T-helper 1 cell treated with Interleukin-12 subunit alpha and Interleukin-12 subunit beta and Interleukin-4 antibody, amounts not matched to agents 30 μg/mL and 1 μg/mL, for 36 hours (primary cell): ENCODE measurements around the gene IL25.

ENCODE experiments used
- H3K27ac Mint-ChIP-seq: one replicate; pipeline ENCODE4 v1.8.0; 2021; ENCODE audit warnings: mild to moderate bottlenecking, mixed read lengths
- H3K27me3 Mint-ChIP-seq: one replicate; pipeline ENCODE4 v1.8.0; 2021; ENCODE audit warnings: low read depth, mixed read lengths
- H3K36me3 Mint-ChIP-seq: one replicate; pipeline ENCODE4 v1.8.0; 2021; ENCODE audit warnings: low read depth, mixed read lengths
- H3K4me1 Mint-ChIP-seq: one replicate; pipeline ENCODE4 v1.8.0; 2021; ENCODE audit warnings: low read depth, mixed read lengths
- H3K4me3 Mint-ChIP-seq: one replicate; pipeline ENCODE4 v1.8.0; 2021; ENCODE audit warnings: mild to moderate bottlenecking, moderate library complexity, mixed read lengths
- H3K9me3 Mint-ChIP-seq: one replicate; pipeline ENCODE4 v1.8.0; 2021; ENCODE audit warnings: mixed read lengths

IL25 gene

DNA sequence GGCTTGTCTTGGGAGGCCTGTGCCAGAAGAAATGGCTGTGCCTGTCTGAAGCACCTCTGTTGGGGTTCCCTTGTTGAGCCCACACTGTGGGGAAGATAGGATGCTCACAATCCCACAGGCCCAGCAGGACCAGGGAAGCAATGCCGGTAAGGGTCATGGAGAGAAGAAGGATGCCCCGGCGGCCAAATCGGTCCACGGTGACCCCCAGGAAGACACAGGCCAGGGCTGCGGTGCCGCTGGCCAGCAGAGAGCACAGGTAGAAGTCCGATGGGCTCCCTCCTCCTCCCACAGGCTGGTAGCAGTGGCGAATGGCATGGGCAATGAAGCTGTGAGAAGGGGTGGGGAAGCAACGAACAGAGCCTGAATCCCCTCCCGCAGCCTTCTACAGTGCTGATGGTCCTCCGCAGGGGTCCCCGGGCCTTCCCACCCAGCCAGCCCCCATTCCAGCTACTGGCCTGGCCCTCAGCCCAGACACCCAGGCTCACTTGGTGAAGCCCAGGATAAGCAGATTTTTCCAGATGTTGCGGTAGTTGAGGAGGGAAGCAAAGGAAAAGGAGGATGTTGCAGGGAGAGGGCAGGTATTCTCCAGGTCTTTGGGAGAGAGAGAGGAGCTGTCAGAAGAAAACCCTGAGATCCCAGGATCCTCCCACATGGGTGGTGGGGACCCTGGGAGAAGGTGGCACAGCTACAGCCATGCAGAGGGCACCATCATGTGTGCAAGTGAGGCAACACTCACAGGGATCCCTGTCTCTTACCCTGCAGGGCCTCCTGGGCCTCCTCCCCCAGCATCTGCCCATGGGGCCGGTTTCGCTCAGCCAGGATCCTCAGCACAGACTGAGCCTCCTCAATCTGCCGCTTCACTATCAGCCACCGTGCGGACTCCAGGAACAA lies 25.0 kb upstream of the IL25 start:
- H3K4me3 Mint-ChIP-seq, result no peak overlapping the region
- H3K9me3 Mint-ChIP-seq, result no peaks in the 10 kb centered on the region
- peaks cover 25% of the 10 kb centered on the region for H3K27me3 Mint-ChIP-seq
- H3K27ac Mint-ChIP-seq, result no peak overlapping the region
- H3K4me1 Mint-ChIP-seq, result peaks cover 2% of the 10 kb centered on the region
- H3K36me3 Mint-ChIP-seq, result peaks cover 2% of the 10 kb centered on the region

DNA sequence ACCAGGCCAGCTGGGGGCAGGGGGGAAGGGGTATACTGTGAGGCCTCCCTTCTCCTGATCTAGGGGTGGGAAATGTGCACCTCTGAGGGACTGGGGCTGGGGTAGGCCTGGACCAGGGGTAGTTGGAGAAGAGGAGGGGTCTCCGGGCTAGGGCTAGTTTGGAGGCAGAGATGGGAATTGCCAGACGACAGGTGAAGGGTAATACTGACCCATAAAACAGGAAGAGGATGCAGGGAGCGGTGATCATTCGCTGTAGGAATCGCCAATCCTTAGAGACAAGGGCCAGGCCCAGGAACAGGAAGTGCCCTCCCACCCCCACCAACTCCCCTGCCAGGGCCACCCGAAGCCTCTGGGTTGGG lies 24.3 kb upstream of the IL25 start:
- no peak overlapping the region for H3K4me3 Mint-ChIP-seq
- H3K36me3 Mint-ChIP-seq, result peaks cover 2% of the 10 kb centered on the region
- H3K27ac Mint-ChIP-seq, result no peak overlapping the region
- peaks cover 5% of the 10 kb centered on the region for H3K4me1 Mint-ChIP-seq
- H3K27me3 Mint-ChIP-seq, result peaks cover 25% of the 10 kb centered on the region
- H3K9me3 Mint-ChIP-seq, result no peaks in the 10 kb centered on the region

DNA sequence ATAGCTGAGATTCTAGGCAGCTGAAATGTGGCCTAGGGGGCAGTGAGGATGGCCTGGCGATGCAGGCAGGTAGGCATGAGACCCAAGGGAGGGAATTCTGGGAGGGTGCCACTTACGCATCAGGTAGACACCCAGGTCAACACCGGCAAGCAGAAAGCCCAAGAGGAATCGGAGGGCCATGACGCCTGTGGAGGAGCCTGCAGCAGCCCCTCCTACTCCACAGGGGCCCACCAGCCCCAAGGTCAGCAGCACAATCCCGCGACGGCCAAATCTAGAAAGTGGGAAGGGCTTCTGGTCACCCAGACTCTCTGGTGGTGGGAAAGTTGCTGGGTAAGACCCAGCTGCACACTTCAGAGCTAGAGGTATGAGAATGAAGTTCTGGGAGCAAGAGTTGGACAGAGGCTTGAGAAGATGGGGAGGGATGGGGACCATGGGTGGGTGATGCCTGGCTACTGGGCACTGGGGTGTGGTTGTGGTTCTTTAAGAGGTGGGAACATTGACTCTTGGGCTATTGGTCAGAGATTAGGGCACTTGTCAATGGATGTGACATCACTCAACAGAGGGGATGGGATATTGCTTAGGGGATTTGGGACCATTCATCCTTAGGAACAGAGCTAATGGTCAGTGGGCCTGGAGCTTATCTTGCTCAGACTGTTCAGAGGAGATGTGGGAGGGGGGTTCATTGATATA lies 23.3 kb upstream of the IL25 start:
- no peak overlapping the region for H3K4me3 Mint-ChIP-seq
- peaks cover 33% of the 10 kb centered on the region for H3K27me3 Mint-ChIP-seq
- peaks cover 2% of the 10 kb centered on the region for H3K36me3 Mint-ChIP-seq
- H3K27ac Mint-ChIP-seq, result no peak overlapping the region
- H3K4me1 Mint-ChIP-seq, result peaks cover 7% of the 10 kb centered on the region
- no peaks in the 10 kb centered on the region for H3K9me3 Mint-ChIP-seq

DNA sequence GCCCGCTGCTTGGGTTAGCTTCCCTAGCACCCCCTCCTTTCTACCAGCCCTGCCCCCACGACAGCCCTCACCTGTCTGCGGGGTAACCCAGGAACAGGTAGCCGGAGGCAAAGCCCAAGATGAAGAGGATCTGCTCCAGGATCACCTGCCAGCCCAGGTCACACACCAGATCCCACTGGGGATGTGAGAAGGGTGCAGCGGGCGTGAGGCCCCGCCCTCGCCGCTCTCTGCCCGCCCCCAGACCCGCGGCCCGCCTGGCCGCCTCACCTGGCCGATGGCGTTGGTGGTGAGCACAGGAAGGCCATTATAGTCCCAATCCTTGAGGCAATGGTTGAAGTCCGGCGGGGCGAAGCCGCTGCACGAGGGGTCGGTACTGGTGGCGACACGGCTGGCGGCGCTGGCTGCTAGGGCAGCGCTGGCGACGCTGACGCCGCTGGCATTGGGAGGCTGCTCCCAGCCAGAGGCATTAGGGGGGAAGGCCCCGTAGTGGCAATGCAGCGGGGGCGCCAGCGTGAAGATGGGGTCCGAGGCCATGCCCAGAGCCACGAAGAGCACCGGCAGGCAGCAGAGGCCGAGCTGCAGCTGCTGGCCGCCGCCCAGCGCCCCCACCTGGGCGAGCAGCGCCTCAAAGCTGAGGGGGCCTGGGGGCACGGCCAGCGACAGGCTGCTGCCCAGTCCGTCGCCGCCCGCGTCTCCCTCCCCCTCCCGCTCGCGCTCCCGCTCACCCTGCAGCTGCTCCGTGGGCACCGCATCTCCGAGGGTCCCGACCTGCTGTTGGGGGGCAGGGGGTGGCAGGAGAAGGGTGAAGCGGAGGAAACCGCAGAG lies 20.7 kb upstream of the IL25 start:
- Mint-ChIP-seq H3K4me1 (peaks cover 7% of the 10 kb centered on the region), H3K27me3 (peaks cover 45% of the 10 kb centered on the region), H3K36me3 (peaks cover 2% of the 10 kb centered on the region), H3K9me3 (no peaks in the 10 kb centered on the region), H3K27ac (no peak overlapping the region), H3K4me3 (peak overlapping the region; percentile 66)

DNA sequence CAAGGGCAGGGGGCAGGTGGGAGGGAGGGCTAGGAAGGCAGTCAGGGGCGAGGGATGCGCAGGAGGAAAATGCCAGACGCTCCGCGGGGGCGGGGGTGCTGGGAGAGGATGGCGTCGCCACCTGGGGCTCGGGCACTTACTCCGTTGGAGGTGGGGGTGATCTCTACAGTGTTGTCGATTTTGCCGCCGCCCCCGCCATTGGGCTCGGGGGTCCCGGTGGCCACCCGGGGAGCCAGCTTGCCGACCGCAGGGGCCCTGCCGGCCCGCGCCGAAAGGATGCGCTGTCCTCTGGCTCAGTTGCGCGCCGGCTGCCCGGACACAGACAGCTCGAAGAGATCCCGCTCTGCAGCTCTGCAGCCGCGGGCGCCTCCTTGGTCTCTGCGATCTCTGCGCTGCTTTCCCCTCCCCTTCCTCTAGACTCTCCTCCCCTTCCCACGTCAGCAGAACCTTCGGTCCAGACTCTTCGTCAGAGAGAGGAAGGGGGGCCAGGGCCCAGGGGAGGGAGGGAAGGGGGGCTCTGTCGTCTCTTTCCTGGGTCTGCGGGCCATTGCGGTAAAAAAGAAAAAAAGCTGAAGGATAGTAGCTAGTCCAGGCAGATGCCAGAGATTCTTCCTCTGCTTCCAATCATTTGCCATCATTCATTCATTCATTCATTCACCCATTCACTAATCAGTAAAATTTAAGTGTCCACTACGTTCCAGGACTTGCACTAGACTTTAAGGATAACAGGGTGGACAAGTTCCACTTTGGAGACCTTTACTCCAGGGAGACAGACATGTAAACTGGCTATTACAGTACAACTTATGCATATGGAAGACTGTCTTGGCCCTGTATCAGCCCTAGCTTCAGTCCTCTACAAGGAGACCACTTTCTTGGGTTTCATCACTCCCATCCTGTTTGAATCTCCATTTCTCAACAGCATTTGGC lies 19.8 kb upstream of the IL25 start, which contains the start of gene SLC22A17:
TSS of gene SLC22A17 (minus strand) at position 382 of the 927 bp plus-strand sequence.
- peaks cover 7% of the 10 kb centered on the region for H3K4me1 Mint-ChIP-seq
- peak within 1 kb of the TSS; percentile 72 for H3K4me3 Mint-ChIP-seq
- peaks cover 45% of the 10 kb centered on the region for H3K27me3 Mint-ChIP-seq
- no peak within 1 kb of the TSS for H3K27ac Mint-ChIP-seq
- no peaks in the 10 kb centered on the region for H3K9me3 Mint-ChIP-seq
- H3K36me3 Mint-ChIP-seq, result peaks cover 2% of the 10 kb centered on the region

DNA sequence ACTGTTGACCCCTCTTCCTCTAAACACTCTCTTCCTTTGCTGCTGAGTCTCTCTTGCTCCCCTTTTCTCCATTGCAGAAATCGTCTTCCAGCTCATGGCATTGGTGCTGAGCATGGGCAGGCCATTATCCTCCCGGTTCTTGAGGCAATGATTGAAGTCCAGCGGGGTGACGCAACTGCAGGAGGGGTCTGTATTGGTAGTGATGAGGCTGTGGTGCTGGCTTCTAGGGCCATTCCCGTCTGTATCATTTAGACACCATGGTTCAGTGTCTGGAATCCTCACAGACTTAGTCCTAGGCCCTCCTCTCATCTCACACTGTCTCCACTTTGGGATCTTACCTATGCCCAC lies 19.2 kb upstream of the IL25 start:
- Mint-ChIP-seq H3K4me1 (peaks cover 7% of the 10 kb centered on the region), H3K36me3 (peaks cover 2% of the 10 kb centered on the region), H3K27me3 (peaks cover 45% of the 10 kb centered on the region), H3K27ac (no peak overlapping the region), H3K4me3 (peak overlapping the region; percentile 72), H3K9me3 (no peaks in the 10 kb centered on the region)

DNA sequence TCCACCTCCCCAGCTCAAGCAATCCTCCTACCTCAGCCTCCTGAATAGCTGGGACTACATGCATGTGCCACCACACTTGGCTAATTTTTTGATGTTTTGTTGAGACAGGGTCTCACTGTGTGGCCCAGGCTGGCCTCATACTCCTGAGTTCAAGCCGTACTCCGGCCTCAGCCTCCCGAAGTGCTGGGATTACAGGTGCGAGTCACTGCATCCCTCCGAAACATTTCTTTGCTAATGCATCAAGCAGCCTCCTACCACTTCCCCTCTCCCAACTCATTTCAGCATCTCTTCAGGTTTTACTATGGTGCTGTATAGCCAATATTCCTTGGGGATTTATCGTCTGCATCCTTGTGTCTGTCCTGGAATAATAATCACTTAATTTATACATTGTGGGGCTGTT lies 17.6 kb upstream of the IL25 start:
- Mint-ChIP-seq H3K4me1 (peaks cover 7% of the 10 kb centered on the region), H3K4me3 (no peak overlapping the region), H3K27ac (no peak overlapping the region), H3K9me3 (no peaks in the 10 kb centered on the region), H3K27me3 (peaks cover 45% of the 10 kb centered on the region), H3K36me3 (peaks cover 2% of the 10 kb centered on the region)

DNA sequence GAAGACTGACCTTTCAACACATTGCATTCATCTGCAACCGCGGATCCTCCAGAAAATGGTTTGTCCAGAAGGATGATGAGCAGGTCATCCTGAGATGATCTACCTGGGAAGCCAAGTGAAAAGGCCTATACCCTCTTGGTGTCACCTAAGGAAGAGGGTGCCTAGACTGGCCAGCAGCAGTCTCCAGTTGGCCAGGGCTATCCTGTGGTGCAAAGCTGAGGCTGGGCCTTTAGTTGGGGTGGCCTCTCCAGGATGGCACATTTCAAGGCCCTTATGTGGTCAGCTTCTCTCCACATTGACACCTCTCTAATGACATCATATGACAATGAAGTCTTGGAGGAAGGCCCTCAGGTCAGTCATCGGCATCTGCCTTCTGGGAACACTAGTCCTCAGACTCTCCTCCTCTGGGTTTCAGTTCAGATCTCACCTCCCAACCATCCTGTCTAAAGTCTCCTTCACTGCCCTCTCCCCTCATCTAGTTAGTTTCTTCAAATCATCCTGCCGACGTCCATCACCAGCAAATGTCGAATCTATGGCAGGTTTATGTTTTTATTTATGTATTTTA lies 16.7 kb upstream of the IL25 start:
- Mint-ChIP-seq H3K4me3 (no peak overlapping the region), H3K9me3 (no peaks in the 10 kb centered on the region), H3K27me3 (peaks cover 35% of the 10 kb centered on the region), H3K36me3 (no peaks in the 10 kb centered on the region), H3K4me1 (peaks cover 4% of the 10 kb centered on the region), H3K27ac (no peak overlapping the region)

DNA sequence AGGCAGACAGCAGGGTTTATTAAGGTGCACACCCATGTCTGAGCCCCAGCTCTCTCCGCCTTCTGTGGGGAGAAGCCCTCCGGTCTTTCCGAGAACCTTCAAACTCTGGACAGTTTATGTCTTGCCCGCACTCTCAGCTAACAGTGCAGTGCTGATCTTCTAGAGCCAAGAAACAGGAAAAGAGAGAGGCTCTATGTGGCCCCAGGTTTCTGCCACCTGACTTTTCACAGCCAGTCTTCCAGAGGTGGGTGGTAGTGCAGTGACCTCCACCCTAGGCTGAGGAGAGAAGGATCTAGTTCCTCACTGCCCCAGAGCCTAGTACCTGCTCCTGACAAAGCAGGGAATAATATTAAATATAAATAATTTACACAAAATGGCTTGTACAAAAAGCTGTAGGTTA lies 15.9 kb upstream of the IL25 start:
- no peaks in the 10 kb centered on the region for H3K9me3 Mint-ChIP-seq
- H3K4me1 Mint-ChIP-seq, result peaks cover 4% of the 10 kb centered on the region
- H3K27me3 Mint-ChIP-seq, result peaks cover 32% of the 10 kb centered on the region
- no peak overlapping the region for H3K27ac Mint-ChIP-seq
- no peak overlapping the region for H3K4me3 Mint-ChIP-seq
- H3K36me3 Mint-ChIP-seq, result no peaks in the 10 kb centered on the region

DNA sequence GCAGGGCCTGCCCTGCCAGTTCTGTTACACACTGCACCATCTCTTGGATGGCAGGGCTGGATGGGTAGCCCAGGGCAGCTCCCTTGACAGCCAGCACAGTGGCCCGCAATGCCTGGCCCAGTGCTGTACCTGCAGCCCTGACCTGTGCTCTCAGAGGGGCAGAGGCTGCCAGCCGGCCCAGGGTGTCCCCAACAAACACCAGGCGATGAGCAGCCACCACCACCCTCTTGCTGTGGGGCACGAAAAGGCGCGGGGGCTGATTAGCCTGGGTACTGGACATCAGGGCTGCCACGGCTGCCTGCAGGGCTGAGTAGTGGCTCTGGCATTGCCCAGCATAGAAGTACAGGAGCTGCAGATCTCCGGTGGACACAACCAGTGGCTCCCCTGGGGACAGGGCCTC lies 15.3 kb upstream of the IL25 start:
- H3K4me1 Mint-ChIP-seq, result peaks cover 4% of the 10 kb centered on the region
- H3K27me3 Mint-ChIP-seq, result peaks cover 33% of the 10 kb centered on the region
- no peak overlapping the region for H3K4me3 Mint-ChIP-seq
- H3K27ac Mint-ChIP-seq, result no peak overlapping the region
- no peaks in the 10 kb centered on the region for H3K36me3 Mint-ChIP-seq
- no peaks in the 10 kb centered on the region for H3K9me3 Mint-ChIP-seq

DNA sequence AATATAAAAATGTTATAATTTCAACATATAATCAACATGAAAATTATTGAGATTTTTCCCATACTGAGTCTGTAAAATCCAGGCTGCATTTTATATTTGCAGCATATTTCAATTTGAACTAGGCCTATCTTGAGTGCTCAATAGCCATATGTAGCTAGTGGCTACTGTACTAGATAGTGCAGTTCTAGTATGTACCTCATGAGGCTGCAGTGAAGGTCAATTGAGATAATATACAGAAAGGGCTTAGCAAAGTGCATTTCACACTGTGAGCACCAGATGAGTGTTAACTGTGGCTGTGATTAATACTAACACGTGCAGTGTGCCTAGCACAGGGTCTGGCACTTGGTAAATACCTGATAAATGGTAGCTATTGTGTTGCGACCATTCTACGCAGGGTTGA lies 14.6 kb upstream of the IL25 start:
- H3K36me3 Mint-ChIP-seq, result no peaks in the 10 kb centered on the region
- peaks cover 2% of the 10 kb centered on the region for H3K4me1 Mint-ChIP-seq
- no peaks in the 10 kb centered on the region for H3K9me3 Mint-ChIP-seq
- H3K27me3 Mint-ChIP-seq, result peaks cover 28% of the 10 kb centered on the region
- H3K4me3 Mint-ChIP-seq, result no peak overlapping the region
- H3K27ac Mint-ChIP-seq, result no peak overlapping the region

DNA sequence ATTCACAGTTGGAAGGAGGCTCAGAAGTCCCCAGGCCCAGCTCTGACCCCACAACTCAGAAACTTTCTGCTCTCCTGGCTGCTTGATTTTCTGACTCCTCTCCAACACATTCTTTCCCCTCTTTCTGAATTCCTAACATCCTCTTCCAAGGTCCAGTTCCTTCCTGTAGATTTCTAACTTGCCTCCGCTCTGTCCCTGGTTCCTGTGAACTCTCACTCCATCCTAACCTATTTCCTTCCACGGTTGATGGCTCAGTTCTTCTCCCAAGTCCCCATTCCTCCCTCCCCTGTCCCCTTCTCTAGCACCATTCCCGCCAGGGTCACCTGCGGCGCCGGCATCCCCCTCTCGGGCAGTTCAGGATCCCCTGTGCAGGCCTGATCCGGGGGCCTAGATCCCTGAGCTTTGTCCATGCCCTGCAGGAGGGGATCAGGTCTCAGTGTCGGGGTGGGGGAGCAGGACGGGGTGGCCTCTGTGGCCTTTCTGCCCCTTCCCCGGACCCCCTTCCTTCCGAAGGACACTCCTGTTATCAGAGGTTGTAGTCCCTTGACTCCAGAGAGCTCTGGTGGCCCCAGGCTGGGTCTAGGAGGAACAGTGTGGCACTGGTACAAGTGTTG lies 13.9 kb upstream of the IL25 start:
- H3K27ac Mint-ChIP-seq, result no peak overlapping the region
- no peaks in the 10 kb centered on the region for H3K4me1 Mint-ChIP-seq
- H3K9me3 Mint-ChIP-seq, result no peaks in the 10 kb centered on the region
- H3K36me3 Mint-ChIP-seq, result no peaks in the 10 kb centered on the region
- H3K27me3 Mint-ChIP-seq, result peaks cover 25% of the 10 kb centered on the region
- no peak overlapping the region for H3K4me3 Mint-ChIP-seq

DNA sequence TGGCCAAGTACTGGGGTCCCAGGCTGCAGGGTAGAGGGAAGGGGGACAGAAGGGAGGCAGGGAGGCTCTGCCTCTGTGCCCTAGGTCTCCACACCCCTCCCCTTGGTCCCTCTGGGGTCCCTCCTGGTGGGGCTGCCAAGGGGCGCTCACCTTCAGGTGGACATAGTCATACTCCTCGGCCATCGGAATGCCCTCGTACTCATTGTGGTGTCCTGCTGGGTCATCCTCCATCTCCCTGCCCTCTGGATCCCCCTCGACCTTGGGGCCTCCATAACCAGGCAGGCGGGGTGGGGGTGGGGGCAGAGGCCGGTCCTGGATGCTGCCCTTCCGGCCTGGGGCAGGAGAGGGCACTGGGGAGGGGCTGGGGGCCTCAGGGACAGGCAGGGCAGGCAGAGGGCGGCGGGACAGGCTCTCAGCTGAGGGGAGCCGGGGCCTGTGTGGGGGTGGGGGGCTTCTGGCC lies 13.4 kb upstream of the IL25 start:
- H3K4me3 Mint-ChIP-seq, result no peak overlapping the region
- no peaks in the 10 kb centered on the region for H3K9me3 Mint-ChIP-seq
- H3K27ac Mint-ChIP-seq, result no peak overlapping the region
- H3K4me1 Mint-ChIP-seq, result no peaks in the 10 kb centered on the region
- no peaks in the 10 kb centered on the region for H3K36me3 Mint-ChIP-seq
- H3K27me3 Mint-ChIP-seq, result peaks cover 25% of the 10 kb centered on the region
